HG02885 (cell line): ENCODE measurements around the gene INPPL1.

Experiments used
- ATAC-seq: cut with Tn5 transposase; IDR thresholded peaks from one replicate; pipeline ENCODE4 v1.9.1; 2021; ENCODE audit warnings: mild to moderate bottlenecking; ENCODE audit not compliant: unreplicated experiment, poor library complexity

Gene INPPL1

GRCh38 chr11:72208281-72208680, 16.3 kb upstream of the INPPL1 start:
- ATAC-seq = no peak

GRCh38 chr11:72209101-72209500, 15.5 kb upstream of the INPPL1 start:
- no peak for ATAC-seq

- no peak for ATAC-seq
Observed at GRCh38 chr11:72216638-72217037, 7.9 kb upstream of the INPPL1 start, which contains the start of gene FOLR2. Gene FOLR2, plus strand, starts transcription at chr11:72216794. Its CDS starts 1,791 bp downstream, at chr11:72218585.

- ATAC-seq = no peak
Observed at GRCh38 chr11:72217841-72218240, 6.7 kb upstream of the INPPL1 start.

GRCh38 chr11:72218251-72218745, 6.3 kb upstream of the INPPL1 start:
- ATAC-seq = no peak

GRCh38 chr11:72220696-72221363, 3.7 kb upstream of the INPPL1 start:
- no peak for ATAC-seq

- ATAC-seq = no peak
Observed at GRCh38 chr11:72221386-72222075, 3.0 kb upstream of the INPPL1 start.

GRCh38 chr11:72222106-72222891, 2.3 kb upstream of the INPPL1 start:
- no peak for ATAC-seq

GRCh38 chr11:72222907-72223614, 1.5 kb upstream of the INPPL1 start:
- peak; percentile 71 for ATAC-seq

GRCh38 chr11:72223615-72224563, 678 bp upstream of the INPPL1 start:
- ATAC-seq = peak; percentile 57

- no peak for ATAC-seq
Observed at GRCh38 chr11:72225411-72225951, 914 bp downstream of the INPPL1 start.

GRCh38 chr11:72226701-72227100, 2.1 kb downstream of the INPPL1 start:
- ATAC-seq = no peak

GRCh38 chr11:72227316-72228228, 3.0 kb downstream of the INPPL1 start:
- ATAC-seq = no peak

GRCh38 chr11:72228229-72228843, 3.8 kb downstream of the INPPL1 start:
- ATAC-seq = no peak

GRCh38 chr11:72228844-72229231, 4.3 kb downstream of the INPPL1 start:
- ATAC-seq = no peak

GRCh38 chr11:72229336-72229924, 4.9 kb downstream of the INPPL1 start:
- no peak for ATAC-seq
